ENCODE measurements around the gene LEMD2.

DNA sequence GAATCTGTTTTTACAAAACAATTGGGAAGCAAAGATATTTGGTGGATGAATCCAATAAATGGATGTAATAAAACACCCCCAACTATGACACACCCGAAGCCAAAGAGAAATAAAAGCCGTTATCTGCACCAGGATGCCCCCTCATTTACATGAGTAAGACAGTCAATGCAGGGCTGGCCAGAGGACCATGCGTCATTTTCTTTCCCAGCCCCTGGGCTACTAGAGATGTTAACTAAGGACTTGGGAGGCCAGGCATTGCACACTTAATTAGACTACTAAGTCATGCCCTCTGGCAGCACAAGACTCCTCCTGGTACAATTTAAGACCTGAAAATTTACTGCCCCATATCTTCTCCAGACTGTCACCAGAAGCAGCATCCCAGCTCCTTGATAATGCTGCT is 3.2 kb downstream of the LEMD2 start:
- TF ChIP-seq, protein P1, sequence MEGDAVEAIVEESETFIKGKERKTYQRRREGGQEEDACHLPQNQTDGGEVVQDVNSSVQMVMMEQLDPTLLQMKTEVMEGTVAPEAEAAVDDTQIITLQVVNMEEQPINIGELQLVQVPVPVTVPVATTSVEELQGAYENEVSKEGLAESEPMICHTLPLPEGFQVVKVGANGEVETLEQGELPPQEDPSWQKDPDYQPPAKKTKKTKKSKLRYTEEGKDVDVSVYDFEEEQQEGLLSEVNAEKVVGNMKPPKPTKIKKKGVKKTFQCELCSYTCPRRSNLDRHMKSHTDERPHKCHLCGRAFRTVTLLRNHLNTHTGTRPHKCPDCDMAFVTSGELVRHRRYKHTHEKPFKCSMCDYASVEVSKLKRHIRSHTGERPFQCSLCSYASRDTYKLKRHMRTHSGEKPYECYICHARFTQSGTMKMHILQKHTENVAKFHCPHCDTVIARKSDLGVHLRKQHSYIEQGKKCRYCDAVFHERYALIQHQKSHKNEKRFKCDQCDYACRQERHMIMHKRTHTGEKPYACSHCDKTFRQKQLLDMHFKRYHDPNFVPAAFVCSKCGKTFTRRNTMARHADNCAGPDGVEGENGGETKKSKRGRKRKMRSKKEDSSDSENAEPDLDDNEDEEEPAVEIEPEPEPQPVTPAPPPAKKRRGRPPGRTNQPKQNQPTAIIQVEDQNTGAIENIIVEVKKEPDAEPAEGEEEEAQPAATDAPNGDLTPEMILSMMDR (IDR thresholded peaks at IDR 0.05), result no peak
- no peak for TF ChIP-seq POLR2AphosphoS5 (IDR thresholded peaks at IDR 0.05)
- no peak for TF ChIP-seq POLR2A (IDR thresholded peaks at IDR 0.05)
